ENCODE measurements around the gene CALML5. TPM values are rescaled to one million over a fixed set of nuclear protein-coding genes. Genes with fewer than 3 reads are reported as not detected.

Gene CALML5
- total RNA-seq, 1 donor from 2014 or later: not detected

- H3K9me3 Mint-ChIP-seq: no peaks in the 10 kb centered on the region
- no peak overlapping the region for H3K4me3 Mint-ChIP-seq
- H3K36me3 Mint-ChIP-seq: no peaks in the 10 kb centered on the region
- no peak for DNase-seq (ENCODE audit: extremely low spot score, unreplicated experiment)
- H3K27me3 Mint-ChIP-seq: no peaks in the 10 kb centered on the region
- no peak overlapping the region for H3K27ac Mint-ChIP-seq
- peaks cover 12% of the 10 kb centered on the region for H3K4me1 Mint-ChIP-seq (ENCODE audit: unreplicated experiment)
- TF ChIP-seq CTCF (conservative IDR thresholded peaks at IDR 0.05): no peak
Observed at GRCh38 chr10:5490032-5490431, 9.3 kb downstream of the CALML5 start.

DNA sequence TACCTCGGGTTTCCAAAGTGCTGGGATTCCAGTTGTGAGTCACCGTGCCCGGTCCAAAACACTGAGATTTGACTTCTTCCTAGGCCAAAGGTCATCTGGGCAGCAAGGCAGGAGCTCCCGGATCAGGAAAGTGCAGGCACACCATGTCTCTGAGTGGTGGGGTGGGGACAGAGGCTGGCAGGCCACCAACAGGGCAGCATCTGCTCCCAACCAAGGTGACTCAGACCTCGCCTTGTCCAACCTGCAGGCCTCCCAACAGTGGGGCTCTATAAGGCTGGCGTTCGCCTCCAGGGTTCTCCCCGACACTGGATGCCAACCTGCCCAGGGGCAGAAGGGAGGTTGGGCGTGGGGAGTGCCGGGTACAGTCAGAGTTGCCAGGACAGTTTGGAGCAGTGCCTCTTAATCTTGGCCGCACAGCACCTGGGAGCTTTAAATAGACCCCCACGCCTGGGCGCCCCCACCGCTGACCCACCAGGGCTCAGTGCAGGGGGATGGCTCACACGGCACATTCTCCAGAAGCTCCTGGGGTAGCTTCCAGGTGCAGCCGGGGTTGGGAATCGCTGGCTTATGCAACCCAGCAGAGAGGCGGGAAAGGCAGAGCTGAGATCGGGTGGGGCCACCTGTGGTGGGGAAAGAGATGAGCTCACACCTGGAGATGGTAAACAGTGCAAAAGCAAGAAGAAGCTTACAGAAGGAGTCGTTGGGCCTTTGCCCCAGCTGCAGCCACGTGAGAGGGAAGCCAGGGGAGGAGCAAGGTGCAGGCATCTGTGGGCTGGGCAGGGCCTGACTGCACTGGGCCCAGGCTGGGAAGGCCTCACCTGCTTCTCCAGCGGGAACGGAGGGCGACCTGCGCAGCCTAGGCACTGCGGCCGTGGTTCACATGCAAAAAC is 10.9 kb downstream of the CALML5 start:
- no peak overlapping the region for H3K4me3 Mint-ChIP-seq
- H3K36me3 Mint-ChIP-seq: no peaks in the 10 kb centered on the region
- H3K4me1 Mint-ChIP-seq (ENCODE audit: unreplicated experiment): peaks cover 6% of the 10 kb centered on the region
- H3K27me3 Mint-ChIP-seq: no peaks in the 10 kb centered on the region
- DNase-seq (ENCODE audit: extremely low spot score, unreplicated experiment): no peak
- H3K27ac Mint-ChIP-seq: no peak overlapping the region
- no peaks in the 10 kb centered on the region for H3K9me3 Mint-ChIP-seq
- TF ChIP-seq CTCF (conservative IDR thresholded peaks at IDR 0.05): no peak

DNA sequence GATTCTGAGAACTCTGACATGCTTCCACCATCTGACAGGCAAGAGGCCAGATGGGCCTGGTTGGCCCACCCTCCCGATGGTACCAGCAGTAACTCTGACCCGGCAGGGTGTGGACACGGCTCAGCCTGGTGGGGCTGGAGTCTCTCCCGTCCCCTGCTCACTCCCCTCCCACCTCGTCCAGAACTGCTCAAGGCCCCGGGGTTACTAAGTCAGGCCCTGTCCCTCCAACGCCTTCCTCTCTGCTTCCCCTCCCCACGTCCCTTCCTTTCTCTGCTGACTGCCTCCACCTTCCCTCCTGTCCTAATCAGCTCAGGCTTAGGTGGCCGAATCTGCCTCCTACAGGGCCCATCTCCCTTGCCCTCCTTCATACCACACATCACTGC is 12.5 kb downstream of the CALML5 start:
- no peaks in the 10 kb centered on the region for H3K36me3 Mint-ChIP-seq

DNA sequence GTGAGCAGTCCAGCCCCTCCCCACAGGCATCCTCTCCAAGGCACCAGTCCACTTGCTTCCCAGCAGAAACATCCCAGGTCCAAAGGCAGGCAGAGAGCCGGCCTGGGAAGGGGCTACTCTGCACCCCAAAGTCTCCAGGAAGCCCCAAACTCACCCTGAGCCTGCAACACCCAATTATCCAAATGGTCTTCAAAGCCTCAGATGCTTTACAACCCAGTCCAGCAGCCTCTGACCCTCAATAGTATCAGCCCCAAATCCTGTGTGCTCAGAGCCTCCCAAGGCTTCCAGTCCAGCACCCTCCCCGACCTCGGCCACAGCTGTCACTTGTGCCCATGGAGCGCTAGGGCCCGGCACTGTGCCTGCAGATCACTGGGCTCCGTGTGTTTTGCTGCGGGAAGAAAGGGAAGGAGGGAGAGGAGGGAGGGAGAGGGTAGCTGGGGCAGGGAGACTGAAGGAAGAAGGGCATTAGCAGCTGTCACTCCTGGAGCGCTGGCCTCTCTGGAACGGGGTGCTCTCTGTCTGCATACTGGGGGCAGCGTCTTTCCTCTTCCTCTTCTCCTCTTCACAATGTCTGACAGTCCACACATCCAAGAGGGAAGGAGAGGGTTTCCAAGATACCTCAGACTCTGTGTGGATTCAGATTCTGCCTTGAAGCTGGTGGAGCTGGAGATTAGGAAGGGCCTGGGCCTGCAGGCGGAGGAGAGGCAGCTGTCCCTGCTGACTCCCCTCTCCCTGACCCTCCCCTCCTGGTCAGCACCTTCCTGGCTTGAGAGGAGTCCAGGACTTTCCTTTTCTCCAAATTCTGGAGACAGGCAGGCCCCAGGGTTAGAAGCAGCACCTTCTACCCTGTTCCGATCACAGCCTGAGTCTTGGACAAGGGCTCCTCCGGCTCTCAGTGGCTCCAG is 13.2 kb downstream of the CALML5 start:
- H3K27me3 Mint-ChIP-seq: no peaks in the 10 kb centered on the region
- TF ChIP-seq CTCF (conservative IDR thresholded peaks at IDR 0.05): no peak
- no peak overlapping the region for H3K4me3 Mint-ChIP-seq
- peaks cover 6% of the 10 kb centered on the region for H3K4me1 Mint-ChIP-seq (ENCODE audit: unreplicated experiment)
- H3K36me3 Mint-ChIP-seq: no peaks in the 10 kb centered on the region
- H3K27ac Mint-ChIP-seq: no peak overlapping the region
- no peaks in the 10 kb centered on the region for H3K9me3 Mint-ChIP-seq
- no peak for DNase-seq (ENCODE audit: extremely low spot score, unreplicated experiment)

More for the DNA sequence above, 12.5 kb downstream of the CALML5 start:
- H3K4me1 Mint-ChIP-seq (ENCODE audit: unreplicated experiment): peaks cover 4% of the 10 kb centered on the region
- H3K27me3 Mint-ChIP-seq: no peaks in the 10 kb centered on the region
- no peaks in the 10 kb centered on the region for H3K9me3 Mint-ChIP-seq
- no peak for TF ChIP-seq CTCF (conservative IDR thresholded peaks at IDR 0.05)
- H3K4me3 Mint-ChIP-seq: no peak overlapping the region
- H3K27ac Mint-ChIP-seq: no peak overlapping the region
- DNase-seq (ENCODE audit: extremely low spot score, unreplicated experiment): no peak

GRCh38 chr10:5485290-5485689 is 14.1 kb downstream of the CALML5 start:
- no peak for TF ChIP-seq CTCF (conservative IDR thresholded peaks at IDR 0.05)
- H3K36me3 Mint-ChIP-seq: no peaks in the 10 kb centered on the region
- no peaks in the 10 kb centered on the region for H3K9me3 Mint-ChIP-seq
- H3K4me3 Mint-ChIP-seq: no peak overlapping the region
- no peaks in the 10 kb centered on the region for H3K27me3 Mint-ChIP-seq
- no peak for DNase-seq (ENCODE audit: extremely low spot score, unreplicated experiment)
- no peak overlapping the region for H3K27ac Mint-ChIP-seq
- H3K4me1 Mint-ChIP-seq (ENCODE audit: unreplicated experiment): peaks cover 9% of the 10 kb centered on the region

Data from type B pancreatic cell (in vitro differentiated cells).